HepG2 (cell line): ENCODE data around the gene INTS4. TPM values are rescaled to one million over a fixed set of nuclear protein-coding genes. Genes with fewer than 3 reads are reported as not detected.

ENCODE experiments used
- HES4 ChIP-seq: sonication (generic); formaldehyde crosslinking; IDR thresholded peaks from 2 replicates; pipeline ENCODE4 v1.9.0; 2021; ENCODE audit warnings: mild to moderate bottlenecking, missing genetic modification reagents, borderline replicate concordance
- HMGA1 ChIP-seq: sonication (generic); formaldehyde crosslinking; conservative IDR thresholded peaks from 2 replicates; pipeline ENCODE4 v1.4.0; 2020; ENCODE audit warnings: missing genetic modification reagents
- MIER2 ChIP-seq: IDR thresholded peaks from 2 replicates; pipeline ENCODE4 v1.6.1; 2016; ENCODE audit warnings: missing biosample characterization, missing genetic modification reagents
- TGIF2 ChIP-seq: IDR thresholded peaks from 2 replicates; pipeline ENCODE4 v1.6.1; 2016; ENCODE audit warnings: control low read depth, missing compliant biosample characterization
- TOPORS ChIP-seq: sonication (generic); formaldehyde crosslinking; IDR thresholded peaks from 2 replicates; pipeline ENCODE4 v1.8.0; 2023; ENCODE audit warnings: mild to moderate bottlenecking, missing genetic modification reagents
- YEATS2 ChIP-seq: sonication (generic); formaldehyde crosslinking; IDR thresholded peaks from 2 replicates; pipeline ENCODE4 v1.4.0; 2020; ENCODE audit warnings: missing genetic modification reagents, borderline replicate concordance
- ZBTB1 ChIP-seq: sonication (generic); formaldehyde crosslinking; IDR thresholded peaks from 2 replicates; pipeline ENCODE4 v1.4.0; 2020; ENCODE audit warnings: missing genetic modification reagents, borderline replicate concordance
- ZC3H4 ChIP-seq: sonication (generic); formaldehyde crosslinking; IDR thresholded peaks from 2 replicates; pipeline ENCODE4 v1.4.0; 2020; ENCODE audit warnings: missing genetic modification reagents, borderline replicate concordance
- ZNF30 ChIP-seq: sonication (generic); formaldehyde crosslinking; IDR thresholded peaks from 2 replicates; pipeline ENCODE4 v1.5.0; 2020; ENCODE audit warnings: mild to moderate bottlenecking, missing genetic modification reagents
- ZNF776 ChIP-seq: sonication (generic); formaldehyde crosslinking; IDR thresholded peaks from 2 replicates; pipeline ENCODE4 v1.4.0; 2020; ENCODE audit warnings: mild to moderate bottlenecking, missing genetic modification reagents
- polyA plus RNA-seq, 8 experiments: library from polyadenylated mRNA; depleted of rRNA in 3 of 8; stranded (reverse) in 7 of 8; unstranded in 1 of 8; fragments of >200 nt; fragmentation: Illumina TruSeq in 4 of 8; extraction: Trizol in 4 of 8; gene quantifications; 2 replicates each; pipeline versions ENCODE4 v1.2.1 to v1.2.3, GENCODE V29; 2011 to 2016; ENCODE audit warnings: low read depth in 4 of 8, missing spikeins in 1 of 8, mixed read lengths in 1 of 8; ENCODE audit not compliant: insufficient read depth in 1 of 8
- total RNA-seq, 5 experiments: library from RNA; depleted of rRNA; stranded (reverse); fragments of >200 nt; fragmentation: Illumina TruSeq; extraction: Trizol; gene quantifications; 2 replicates each; pipeline ENCODE4 v1.2.3, GENCODE V29; 2016; ENCODE audit warnings: low read depth in 1 of 5
- TF ChIP-seq, protein P1 (sequence below): sonication (generic); formaldehyde crosslinking; IDR thresholded peaks from 2 replicates; pipeline ENCODE4 v1.9.0; 2021; ENCODE audit warnings: missing genetic modification reagents, borderline replicate concordance
- TF ChIP-seq, protein P2 (sequence below): sonication (generic); formaldehyde crosslinking; IDR thresholded peaks from 2 replicates; pipeline ENCODE4 v1.5.0; 2020; ENCODE audit warnings: missing genetic modification reagents
- TF ChIP-seq, protein P3 (sequence below): sonication (generic); formaldehyde crosslinking; IDR thresholded peaks from 2 replicates; pipeline ENCODE4 v1.5.0; 2020; ENCODE audit warnings: mild to moderate bottlenecking, missing genetic modification reagents

The INTS4 gene
- total and polyA plus RNA-seq, 2 of the 13 experiments (the other 11 are each of a cell fraction or from before 2014, with no cell fraction given), result 37.3 to 44.8 TPM

DNA sequence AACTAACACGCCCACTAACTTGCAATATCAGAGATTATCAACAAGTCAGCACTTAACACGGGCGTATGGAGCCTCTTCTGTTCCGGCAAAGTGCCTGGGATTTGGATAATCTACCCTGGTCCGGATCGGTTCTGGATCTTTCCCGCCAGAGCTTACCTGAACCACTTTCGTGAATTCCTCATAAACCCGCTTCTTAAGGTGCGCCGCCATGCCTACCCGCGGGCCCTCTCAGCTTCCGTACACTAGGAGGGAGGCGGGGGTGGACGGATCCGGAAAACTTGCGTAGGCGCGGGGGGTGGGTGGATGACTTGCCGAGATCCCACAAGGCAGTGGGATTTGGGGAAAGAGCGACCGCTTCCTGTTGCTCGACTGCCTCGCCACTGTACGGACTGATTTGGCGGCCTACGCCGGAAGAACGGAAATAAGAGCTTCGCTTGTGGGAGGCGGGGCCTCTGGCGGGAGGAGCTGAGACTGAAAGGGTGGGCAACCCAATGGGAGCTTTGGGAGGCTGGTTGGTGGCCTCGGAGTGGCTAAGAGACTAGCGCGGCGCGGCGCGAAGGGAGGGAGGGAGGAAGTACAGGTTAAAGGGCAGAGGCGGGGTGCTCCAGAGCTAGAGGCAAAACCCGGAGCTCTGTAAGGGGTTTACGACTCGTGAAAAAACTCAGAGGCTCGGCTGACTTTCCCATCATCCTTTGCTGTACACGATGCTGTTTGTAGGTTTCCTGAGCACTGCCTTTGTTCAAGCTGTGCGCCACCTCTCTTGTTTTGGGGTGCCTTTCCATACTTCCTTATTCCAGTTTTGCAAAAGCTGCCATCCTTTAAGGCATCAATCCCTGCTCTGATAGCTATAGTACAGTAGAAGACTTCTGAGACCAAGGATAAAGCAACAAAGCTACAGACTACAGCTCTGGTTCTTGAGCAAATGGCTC, at the start of gene INTS4 (continued):
- TF ChIP-seq, protein P1, sequence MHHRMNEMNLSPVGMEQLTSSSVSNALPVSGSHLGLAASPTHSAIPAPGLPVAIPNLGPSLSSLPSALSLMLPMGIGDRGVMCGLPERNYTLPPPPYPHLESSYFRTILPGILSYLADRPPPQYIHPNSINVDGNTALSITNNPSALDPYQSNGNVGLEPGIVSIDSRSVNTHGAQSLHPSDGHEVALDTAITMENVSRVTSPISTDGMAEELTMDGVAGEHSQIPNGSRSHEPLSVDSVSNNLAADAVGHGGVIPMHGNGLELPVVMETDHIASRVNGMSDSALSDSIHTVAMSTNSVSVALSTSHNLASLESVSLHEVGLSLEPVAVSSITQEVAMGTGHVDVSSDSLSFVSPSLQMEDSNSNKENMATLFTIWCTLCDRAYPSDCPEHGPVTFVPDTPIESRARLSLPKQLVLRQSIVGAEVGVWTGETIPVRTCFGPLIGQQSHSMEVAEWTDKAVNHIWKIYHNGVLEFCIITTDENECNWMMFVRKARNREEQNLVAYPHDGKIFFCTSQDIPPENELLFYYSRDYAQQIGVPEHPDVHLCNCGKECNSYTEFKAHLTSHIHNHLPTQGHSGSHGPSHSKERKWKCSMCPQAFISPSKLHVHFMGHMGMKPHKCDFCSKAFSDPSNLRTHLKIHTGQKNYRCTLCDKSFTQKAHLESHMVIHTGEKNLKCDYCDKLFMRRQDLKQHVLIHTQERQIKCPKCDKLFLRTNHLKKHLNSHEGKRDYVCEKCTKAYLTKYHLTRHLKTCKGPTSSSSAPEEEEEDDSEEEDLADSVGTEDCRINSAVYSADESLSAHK, result no peak
- peak; percentile 55; the same call in 1 of the 2 replicates for TF ChIP-seq MIER2 (CRISPR knock-in tag)
- TF ChIP-seq ZNF30 (CRISPR knock-in tag), result no peak
- no peak for TF ChIP-seq ZC3H4 (CRISPR knock-in tag)
- TF ChIP-seq, protein P2, sequence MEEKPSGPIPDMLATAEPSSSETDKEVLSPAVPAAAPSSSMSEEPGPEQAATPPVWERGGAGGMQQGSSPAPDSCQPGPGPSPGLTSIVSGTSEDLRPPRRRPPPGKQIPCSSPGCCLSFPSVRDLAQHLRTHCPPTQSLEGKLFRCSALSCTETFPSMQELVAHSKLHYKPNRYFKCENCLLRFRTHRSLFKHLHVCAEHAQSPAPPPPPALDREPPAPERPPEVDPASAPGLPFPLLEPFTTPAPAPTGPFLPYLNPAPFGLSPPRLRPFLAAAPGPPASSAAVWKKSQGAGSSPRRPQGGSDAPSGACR (CRISPR knock-in tag), result peak; percentile 36; the same call in 1 of the 2 replicates
- TF ChIP-seq ZBTB1 (CRISPR knock-in tag), result no peak
- TF ChIP-seq HES4, result no peak
- TF ChIP-seq, protein P3, sequence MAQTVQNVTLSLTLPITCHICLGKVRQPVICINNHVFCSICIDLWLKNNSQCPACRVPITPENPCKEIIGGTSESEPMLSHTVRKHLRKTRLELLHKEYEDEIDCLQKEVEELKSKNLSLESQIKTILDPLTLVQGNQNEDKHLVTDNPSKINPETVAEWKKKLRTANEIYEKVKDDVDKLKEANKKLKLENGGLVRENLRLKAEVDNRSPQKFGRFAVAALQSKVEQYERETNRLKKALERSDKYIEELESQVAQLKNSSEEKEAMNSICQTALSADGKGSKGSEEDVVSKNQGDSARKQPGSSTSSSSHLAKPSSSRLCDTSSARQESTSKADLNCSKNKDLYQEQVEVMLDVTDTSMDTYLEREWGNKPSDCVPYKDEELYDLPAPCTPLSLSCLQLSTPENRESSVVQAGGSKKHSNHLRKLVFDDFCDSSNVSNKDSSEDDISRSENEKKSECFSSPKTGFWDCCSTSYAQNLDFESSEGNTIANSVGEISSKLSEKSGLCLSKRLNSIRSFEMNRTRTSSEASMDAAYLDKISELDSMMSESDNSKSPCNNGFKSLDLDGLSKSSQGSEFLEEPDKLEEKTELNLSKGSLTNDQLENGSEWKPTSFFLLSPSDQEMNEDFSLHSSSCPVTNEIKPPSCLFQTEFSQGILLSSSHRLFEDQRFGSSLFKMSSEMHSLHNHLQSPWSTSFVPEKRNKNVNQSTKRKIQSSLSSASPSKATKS, result no peak
- TF ChIP-seq ZNF776 (CRISPR knock-in tag), result no peak
- TF ChIP-seq TOPORS (CRISPR knock-in tag), result no peak
- TF ChIP-seq HMGA1 (CRISPR knock-in tag), result no peak
- peak; percentile 91 for TF ChIP-seq YEATS2
- TF ChIP-seq TGIF2, result peak; percentile 63; the same call in 1 of the 2 replicates
- TF ChIP-seq, all 625 proteins: peak for 250
